K562 (cell line): ENCODE results near the gene CNGA1. TPM values are rescaled to one million over a fixed set of nuclear protein-coding genes. Genes with fewer than 3 reads are reported as not detected.

Experiments used
- ATAC-seq: fragments of 200-7000 bp; cut with Tn5 transposase; 3 replicates; pipeline ENCODE4 v1.9.1; 2020; ENCODE audit warnings: moderate library complexity
- BruUV-seq: library from RNA; stranded (reverse); fragments of 400-500 nt; replicated peaks from 2 replicates; lab custom pipeline; 2021; lab: Mats Ljungman, UMichigan
- CTCF ChIA-PET: fragments of 300-600 bp; formaldehyde crosslinking; extraction: SDS; loops from one replicate; lab custom pipeline; 2021; ENCODE audit warnings: low intra/inter-chr PET ratio; lab: Yijun Ruan, JAX
- POLR2A ChIA-PET: fragments of 300-600, 350-650 bp; sonication (Branson Sonifier 250); formaldehyde crosslinking; extraction: SDS; loops from one replicate; lab custom pipeline; 2021; ENCODE audit warnings: antibody characterized with exemption, inconsistent platforms; lab: Yijun Ruan, JAX
- DNase-seq, 4 experiments: peaks; one replicate each; pipeline versions ENCODE4 v3.0.0 to v3.0.0-alpha.2; 2011 to 2018; ENCODE audit warnings: low spot score in 3 of 4, mixed read lengths in 3 of 4; ENCODE audit errors: extremely low read depth in 1 of 4
- FAIRE-seq: peaks from 2 replicates; lab custom pipeline; 2011; peaks lifted over from hg19 to GRCh38; lab: Jason Lieb, UNC
- H2AFZ ChIP-seq: 2 replicates; pipeline ENCODE4 v1.6.0; 2011; ENCODE audit warnings: low read depth, low read length, control low read depth, inconsistent platforms
- H3K27ac ChIP-seq: fragments of 200-600 bp; 3 replicates; pipeline ENCODE4 v1.8.0; 2011; ENCODE audit warnings: low read depth, mild to moderate bottlenecking, control low read depth, inconsistent platforms, low read length, moderate library complexity, mixed read lengths; ENCODE audit errors: extremely low read depth
- H3K27me3 ChIP-seq, 2 experiments: fragments of 300-600 bp in 1 of 2; 2 replicates in 1 of 2; 3 replicates in 1 of 2; pipeline versions ENCODE4 v1.6.0 to v1.8.0; 2011; ENCODE audit warnings: inconsistent platforms in 2 of 2, low read length in 2 of 2, mild to moderate bottlenecking in 1 of 2, mixed read lengths in 1 of 2, moderate library complexity in 1 of 2; ENCODE audit not compliant: control insufficient read depth in 2 of 2, insufficient read depth in 2 of 2
- H3K36me3 ChIP-seq: fragments of 300-600 bp; 3 replicates; pipeline ENCODE4 v1.8.0; 2011; ENCODE audit warnings: mild to moderate bottlenecking, low read length, inconsistent platforms; ENCODE audit not compliant: control insufficient read depth, insufficient read depth
- H3K4me1 ChIP-seq, 2 experiments: fragments of 200-600 bp in 1 of 2; replicated peaks in 1 of 2; 2 replicates in 1 of 2; 3 replicates in 1 of 2; pipeline versions ENCODE4 v1.5.1 to v1.8.0; 2011; ENCODE audit warnings: inconsistent platforms in 2 of 2, low read length in 2 of 2, mild to moderate bottlenecking in 1 of 2, mixed read lengths in 1 of 2, moderate library complexity in 1 of 2; ENCODE audit not compliant: control insufficient read depth in 2 of 2, insufficient read depth in 2 of 2
- H3K4me2 ChIP-seq: 2 replicates; pipeline ENCODE4 v1.6.1; 2011; ENCODE audit warnings: low read length, control low read depth, inconsistent platforms, mixed read lengths; ENCODE audit not compliant: insufficient read depth
- H3K4me3 ChIP-seq: fragments of 200-600 bp; sonication (generic), shearing (Covaris generic); 2 replicates; pipeline ENCODE4 v1.5.1; 2016; ENCODE audit warnings: control low read depth, inconsistent platforms
- H3K79me2 ChIP-seq: fragments of 200-600 bp; 3 replicates; pipeline ENCODE4 v1.8.0; 2011; ENCODE audit warnings: low read length, inconsistent platforms; ENCODE audit not compliant: control insufficient read depth, insufficient read depth
- H3K9ac ChIP-seq, 2 experiments: 2 replicates each; pipeline versions ENCODE4 v1.6.0 to v1.6.1; 2011; ENCODE audit warnings: low read depth in 2 of 2, low read length in 2 of 2, control low read depth in 1 of 2, inconsistent platforms in 1 of 2, mild to moderate bottlenecking in 1 of 2, mixed read lengths in 1 of 2; ENCODE audit not compliant: insufficient read depth in 1 of 2
- H3K9me1 ChIP-seq: one replicate; pipeline ENCODE4 v1.6.0; 2011; ENCODE audit warnings: inconsistent platforms, mild to moderate bottlenecking, low read length, moderate library complexity; ENCODE audit not compliant: control insufficient read depth, insufficient read depth
- H3K9me3 ChIP-seq: replicated peaks from 2 replicates; pipeline ENCODE4 v1.5.1; 2011; ENCODE audit warnings: low read depth, low read length, inconsistent platforms; ENCODE audit not compliant: control insufficient read depth, insufficient read depth
- H4K20me1 ChIP-seq: replicated peaks from 2 replicates; pipeline ENCODE4 v1.6.1; 2011; ENCODE audit warnings: low read length, inconsistent platforms, mixed read lengths; ENCODE audit not compliant: control insufficient read depth, insufficient read depth
- CEBPG ChIP-seq, 3 experiments: fragments of 200-800 bp in 1 of 3; sonication (Bioruptor generic) in 1 of 3; sonication (generic) in 1 of 3; formaldehyde crosslinking in 1 of 3; IDR thresholded peaks in 2 of 3; conservative IDR thresholded peaks in 1 of 3; 2 replicates each; pipeline versions ENCODE4 v1.6.1 to v1.8.0; 2016 to 2022; ENCODE audit warnings: missing compliant biosample characterization in 2 of 3, missing genetic modification characterization in 2 of 3, mild to moderate bottlenecking in 1 of 3, missing genetic modification reagents in 1 of 3
- DIDO1 ChIP-seq: fragments of 450-650 bp; IDR thresholded peaks from 2 replicates; pipeline ENCODE4 v1.6.1; 2016; ENCODE audit warnings: low read depth, missing biosample characterization, missing genetic modification characterization
- HNRNPUL1 ChIP-seq: fragments of 200-400 bp; formaldehyde crosslinking; IDR thresholded peaks from 2 replicates; pipeline ENCODE4 v1.6.1; 2017; ENCODE audit warnings: low read length
- NFIC ChIP-seq: fragments of 450-650 bp; IDR thresholded peaks from 2 replicates; pipeline ENCODE4 v1.6.1; 2017; ENCODE audit warnings: mild to moderate bottlenecking, inconsistent platforms
- NR1H2 ChIP-seq: sonication (generic); formaldehyde crosslinking; IDR thresholded peaks from 2 replicates; pipeline ENCODE4 v1.4.0; 2020; ENCODE audit warnings: mild to moderate bottlenecking, missing genetic modification reagents
- NR2F6 ChIP-seq: fragments of 450-650 bp; formaldehyde crosslinking; IDR thresholded peaks from 2 replicates; pipeline ENCODE4 v1.4.0; 2020; ENCODE audit warnings: mild to moderate bottlenecking
- TBP ChIP-seq: optimal IDR thresholded peaks from 2 replicates; pipeline ENCODE3; 2011; ENCODE audit warnings: low read depth, low read length, improper control_type of control experiment
- ZFP36 ChIP-seq: fragments of 150-350 bp; IDR thresholded peaks from 2 replicates; pipeline ENCODE4 v1.6.1; 2018; ENCODE audit warnings: low read length, low read depth; ENCODE audit not compliant: partially characterized antibody
- ZNF124 ChIP-seq: sonication (generic); formaldehyde crosslinking; IDR thresholded peaks from 2 replicates; pipeline ENCODE4 v1.8.1; 2022; ENCODE audit warnings: missing genetic modification reagents
- WGBS: fragments of 100-300 bp; shearing (Covaris generic); methylation state at CpG from one replicate; pipeline ENCODE4 v1.1.6; 2016; ENCODE audit warnings: low coverage, mixed read lengths; ENCODE audit not compliant: insufficient coverage; ENCODE audit errors: missing lambda C conversion rate; 5-methylcytosine and 5-hydroxymethylcytosine counted together
- in situ Hi-C: fragments of 300-500 bp; cut with MboI; formaldehyde crosslinking; loops from 4 replicates; pipeline ENCODE4 v1.15.0; 2018; ENCODE audit warnings: inconsistent platforms, mixed read lengths
- intact Hi-C: fragments of 100-400 bp; cut with micrococcal nuclease; formaldehyde crosslinking; loops from 2 replicates; pipeline ENCODE4 v1.14.2; 2022
- polyA plus RNA-seq, 8 experiments: library from polyadenylated mRNA; depleted of rRNA in 4 of 8; stranded (reverse) in 5 of 8; unstranded in 3 of 8; fragments of >200 nt; fragmentation: Nextera tagmentation in 2 of 8; fragmentation: Illumina TruSeq in 1 of 8; extraction: Ambion mirVana in 2 of 8; extraction: Trizol in 1 of 8; gene quantifications; 2 replicates each; pipeline versions ENCODE4 v1.2.1 to v1.2.3, GENCODE V29; 2011 to 2014; ENCODE audit warnings: inconsistent platforms in 1 of 8, missing spikeins in 1 of 8
- total RNA-seq, 7 experiments: library from RNA; depleted of rRNA in 6 of 7; stranded (reverse); fragments of >200 nt in 6 of 7; fragmentation: Illumina TruSeq in 2 of 7; extraction: Trizol in 2 of 7; gene quantifications; 2 replicates each; pipeline versions ENCODE4 v1.2.1 to v1.2.3, GENCODE V29; 2011 to 2021; ENCODE audit warnings: low replicate concordance in 1 of 7
- TF ChIP-seq, protein P1 (sequence below): sonication (generic); formaldehyde crosslinking; IDR thresholded peaks from 2 replicates; pipeline ENCODE4 v1.8.1; 2023; ENCODE audit warnings: missing genetic modification reagents, mild to moderate bottlenecking, borderline replicate concordance

CNGA1 gene
- total and polyA plus RNA-seq, 9 of the 15 experiments (the other 6 are each of a cell fraction or from before 2014, with no cell fraction given) = 0.03 to 0.29 (median 0.04) TPM; not detected in 5

DNA sequence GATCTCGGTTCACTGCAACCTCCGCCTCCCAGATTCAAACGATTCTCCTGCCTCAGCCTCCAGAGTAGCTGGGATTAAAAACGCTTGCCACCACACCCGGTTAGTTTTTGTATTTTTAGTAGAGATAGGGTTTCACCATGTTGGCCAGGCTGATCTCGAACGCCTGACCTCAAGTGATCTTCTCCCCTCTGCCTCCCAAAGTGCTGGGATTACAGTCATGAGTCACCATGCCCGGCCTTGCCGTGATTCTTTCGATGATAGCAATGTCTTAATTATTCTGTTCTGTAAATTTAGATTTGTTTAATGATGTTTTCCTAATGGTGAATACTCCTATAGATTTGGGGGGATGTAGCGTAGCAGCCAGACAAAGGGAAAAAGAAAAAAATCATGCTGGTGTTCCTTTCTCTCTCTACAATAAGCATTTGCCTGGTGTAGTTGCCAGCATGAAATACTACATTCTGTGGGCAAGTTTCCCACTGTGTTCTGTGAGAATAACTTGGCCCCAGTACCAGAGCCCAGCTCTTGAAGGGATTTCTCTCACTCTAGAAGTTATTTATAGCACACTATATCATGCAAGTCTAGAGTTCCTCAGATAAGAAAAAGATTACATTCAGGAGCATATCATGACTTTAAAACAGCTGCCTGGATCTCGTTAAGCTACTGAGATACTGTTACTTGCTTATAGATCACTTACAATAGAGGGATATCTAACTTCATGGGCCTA lies 15.5 kb upstream of the CNGA1 start:
- Histone ChIP-seq H3K36me3 (no peaks in the 10 kb centered on the region), H3K4me1 (no peaks in the 10 kb centered on the region), H2AFZ (no peak overlapping the region), H3K4me2 (no peak overlapping the region), H3K4me3 (no peak overlapping the region), H3K9me1 (no peaks in the 10 kb centered on the region), H3K27me3 (no peaks in the 10 kb centered on the region), H3K9ac (no peak overlapping the region), H3K79me2 (no peaks in the 10 kb centered on the region), H3K27ac (no peak overlapping the region), H3K9me3 (no peaks in the 10 kb centered on the region), H4K20me1 (no peaks in the 10 kb centered on the region)
- no TSS peak for BruUV-seq
- intact Hi-C loops = no loop called here
- WGBS = 9% methylated on average over 12 of the region's 12 CpGs
- ATAC-seq (no peak), FAIRE-seq (no peak), DNase-seq (no peak)
- in situ Hi-C loops = no loop called here
- CTCF ChIA-PET = interaction anchor here (0.6 kb wide), 1 partner anchor 484 kb away, joined by 3 read pairs; no protein-coding TSS in a partner anchor
- no peak for TF ChIP-seq DIDO1 (tag)
- POLR2A ChIA-PET = interaction anchor here (0.6 to 1.5 kb wide), 3 partner anchors 10 to 332 kb away, joined by 3 to 4 read pairs (median 3); no protein-coding TSS in a partner anchor

DNA sequence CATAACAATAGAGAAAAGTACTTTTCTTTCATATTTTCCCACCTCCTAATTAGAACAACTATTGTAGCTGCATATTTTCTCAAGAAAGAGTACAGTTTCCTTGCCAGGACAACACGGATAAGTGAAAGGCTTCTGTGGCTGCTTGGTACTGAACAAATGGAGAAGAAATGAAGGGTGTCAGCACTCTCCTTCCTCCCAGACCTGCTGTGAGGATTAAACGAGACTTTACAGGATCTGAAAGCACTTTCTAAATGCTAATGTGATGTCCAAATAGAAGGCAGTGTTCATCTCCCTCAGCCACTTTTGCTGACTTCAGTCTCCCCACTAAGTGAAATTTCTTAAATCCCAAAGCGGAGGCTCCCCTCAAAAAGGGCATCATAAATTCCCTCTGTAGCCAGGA lies 14.0 kb upstream of the CNGA1 start:
- H3K9me1 ChIP-seq = no peaks in the 10 kb centered on the region
- H3K79me2 ChIP-seq = no peaks in the 10 kb centered on the region
- in situ Hi-C loops = no loop called here
- H3K9me3 ChIP-seq = no peaks in the 10 kb centered on the region
- DNase-seq = no peak
- H3K4me3 ChIP-seq = no peak overlapping the region
- no peaks in the 10 kb centered on the region for H3K27me3 ChIP-seq
- intact Hi-C loops = no loop called here
- WGBS = 4% methylated on average over 3 of the region's 3 CpGs
- H3K36me3 ChIP-seq = no peaks in the 10 kb centered on the region
- H3K9ac ChIP-seq = no peak overlapping the region
- no peak for FAIRE-seq
- no TSS peak for BruUV-seq
- no peaks in the 10 kb centered on the region for H4K20me1 ChIP-seq
- ChIA-PET POLR2A (no interaction called here), CTCF (no interaction called here)
- H2AFZ ChIP-seq = no peak overlapping the region
- H3K4me2 ChIP-seq = no peak overlapping the region
- no peak overlapping the region for H3K27ac ChIP-seq
- no peaks in the 10 kb centered on the region for H3K4me1 ChIP-seq
- ATAC-seq = no peak
- TF ChIP-seq ZFP36 (no peak), TBP (no peak), CEBPG (CRISPR knock-in tag; IDR thresholded peaks at IDR 0.05) (no peak), CEBPG (tag; conservative IDR thresholded peaks at IDR 0.05 in 1 of 2, IDR thresholded peaks at IDR 0.05 in 1 of 2) (no peak), ZNF124 (CRISPR knock-in tag) (no peak), HNRNPUL1 (no peak), NR2F6 (CRISPR knock-in tag) (no peak), NFIC (no peak), NR1H2 (CRISPR knock-in tag) (no peak)
- TF ChIP-seq, protein P1, sequence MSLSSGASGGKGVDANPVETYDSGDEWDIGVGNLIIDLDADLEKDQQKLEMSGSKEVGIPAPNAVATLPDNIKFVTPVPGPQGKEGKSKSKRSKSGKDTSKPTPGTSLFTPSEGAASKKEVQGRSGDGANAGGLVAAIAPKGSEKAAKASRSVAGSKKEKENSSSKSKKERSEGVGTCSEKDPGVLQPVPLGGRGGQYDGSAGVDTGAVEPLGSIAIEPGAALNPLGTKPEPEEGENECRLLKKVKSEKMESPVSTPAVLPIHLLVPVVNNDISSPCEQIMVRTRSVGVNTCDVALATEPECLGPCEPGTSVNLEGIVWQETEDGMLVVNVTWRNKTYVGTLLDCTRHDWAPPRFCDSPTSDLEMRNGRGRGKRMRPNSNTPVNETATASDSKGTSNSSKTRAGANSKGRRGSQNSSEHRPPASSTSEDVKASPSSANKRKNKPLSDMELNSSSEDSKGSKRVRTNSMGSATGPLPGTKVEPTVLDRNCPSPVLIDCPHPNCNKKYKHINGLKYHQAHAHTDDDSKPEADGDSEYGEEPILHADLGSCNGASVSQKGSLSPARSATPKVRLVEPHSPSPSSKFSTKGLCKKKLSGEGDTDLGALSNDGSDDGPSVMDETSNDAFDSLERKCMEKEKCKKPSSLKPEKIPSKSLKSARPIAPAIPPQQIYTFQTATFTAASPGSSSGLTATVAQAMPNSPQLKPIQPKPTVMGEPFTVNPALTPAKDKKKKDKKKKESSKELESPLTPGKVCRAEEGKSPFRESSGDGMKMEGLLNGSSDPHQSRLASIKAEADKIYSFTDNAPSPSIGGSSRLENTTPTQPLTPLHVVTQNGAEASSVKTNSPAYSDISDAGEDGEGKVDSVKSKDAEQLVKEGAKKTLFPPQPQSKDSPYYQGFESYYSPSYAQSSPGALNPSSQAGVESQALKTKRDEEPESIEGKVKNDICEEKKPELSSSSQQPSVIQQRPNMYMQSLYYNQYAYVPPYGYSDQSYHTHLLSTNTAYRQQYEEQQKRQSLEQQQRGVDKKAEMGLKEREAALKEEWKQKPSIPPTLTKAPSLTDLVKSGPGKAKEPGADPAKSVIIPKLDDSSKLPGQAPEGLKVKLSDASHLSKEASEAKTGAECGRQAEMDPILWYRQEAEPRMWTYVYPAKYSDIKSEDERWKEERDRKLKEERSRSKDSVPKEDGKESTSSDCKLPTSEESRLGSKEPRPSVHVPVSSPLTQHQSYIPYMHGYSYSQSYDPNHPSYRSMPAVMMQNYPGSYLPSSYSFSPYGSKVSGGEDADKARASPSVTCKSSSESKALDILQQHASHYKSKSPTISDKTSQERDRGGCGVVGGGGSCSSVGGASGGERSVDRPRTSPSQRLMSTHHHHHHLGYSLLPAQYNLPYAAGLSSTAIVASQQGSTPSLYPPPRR (CRISPR knock-in tag) = no peak
